Measurements from ENCODE around the gene LBH. TPM values are rescaled to one million over a fixed set of nuclear protein-coding genes. Genes with fewer than 3 reads are reported as not detected.
A peak's percentile ranks its signal among the peaks of the same experiment; 100 is the strongest.

LBH gene
- total RNA-seq: 133 TPM
- long read RNA-seq, transcript LBH-209 (2 exons, 510 nt): minor isoform, 5 of 81 reads
- long read RNA-seq, transcript LBH-201 (3 exons, 3,095 nt): major isoform, 58 of 81 reads
- long read RNA-seq, partial matches to known transcripts: 0 of 81 reads
- long read RNA-seq, other reads (novel, unspliced or antisense): 17 of 81 reads

- intact Hi-C loops (cut with DNase I): loop anchor here (5.0 kb wide), 2 partner anchors 71 to 206 kb away; no protein-coding TSS in a partner anchor
- DNase-seq (ENCODE audit: missing footprints): peak; percentile 92
- peak; percentile 83 for ATAC-seq
Measured at GRCh38 chr2:30231212-30231995, at the start of gene LBH. LBH (plus strand) TSS chr2:30231534; CDS start chr2:30231739, 205 bp downstream.

DNA sequence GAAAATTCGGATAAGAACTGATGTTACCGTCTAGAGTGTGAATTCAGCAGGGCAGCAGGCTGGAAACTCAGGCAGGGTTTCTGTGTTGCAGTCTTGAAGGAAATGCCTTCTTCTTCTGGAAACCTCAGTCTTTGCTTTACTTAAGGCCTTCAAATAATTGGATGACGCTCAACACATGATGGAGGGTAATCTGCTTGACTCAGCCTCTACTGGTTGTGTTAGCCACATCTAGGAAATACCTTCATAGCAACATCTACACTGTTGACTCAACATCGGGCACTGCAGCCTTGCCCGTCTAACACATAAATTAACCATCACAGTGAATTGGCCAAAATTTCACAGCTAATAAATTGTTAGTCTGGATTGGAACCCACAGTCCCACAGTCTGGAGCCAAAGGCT, 47.3 kb upstream of the LBH start:
- DNase-seq (ENCODE audit: missing footprints): no peak
- intact Hi-C loops (cut with DNase I): no loop called here
- ATAC-seq: no peak

- no peak for ATAC-seq
- intact Hi-C loops (cut with DNase I): no loop called here
Measured at GRCh38 chr2:30185178-30185577, 46.2 kb upstream of the LBH start.

GRCh38 chr2:30188292-30188691, 43.0 kb upstream of the LBH start:
- DNase-seq (ENCODE audit: missing footprints) (no peak), ATAC-seq (no peak)
- intact Hi-C loops (cut with DNase I): no loop called here

More at GRCh38 chr2:30185178-30185577, 46.2 kb upstream of the LBH start:
- no peak for DNase-seq (ENCODE audit: missing footprints)

- intact Hi-C loops (cut with DNase I): no loop called here
- ATAC-seq (no peak), DNase-seq (ENCODE audit: missing footprints) (no peak)
Measured at GRCh38 chr2:30190637-30191036, 40.7 kb upstream of the LBH start.

DNA sequence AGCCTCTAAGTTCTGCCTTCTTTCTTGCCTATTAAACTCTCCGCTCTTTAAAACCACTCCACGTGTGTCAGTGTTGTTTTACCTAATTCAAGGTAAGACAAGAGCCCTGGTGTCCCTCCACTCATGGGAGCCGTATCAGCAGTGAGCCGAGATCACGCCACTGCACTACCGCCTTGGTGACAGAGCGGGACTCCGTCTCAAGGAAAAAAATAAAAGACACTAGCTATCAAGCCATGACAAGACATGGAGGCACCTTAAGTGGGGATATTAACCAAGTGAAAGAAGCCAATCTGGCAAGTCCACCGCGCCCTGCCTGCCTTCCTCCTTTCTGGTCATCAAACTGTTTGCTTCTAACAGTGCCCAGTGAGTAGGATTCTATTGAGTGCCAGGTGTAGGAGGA, 40.2 kb upstream of the LBH start:
- no peak for ATAC-seq
- no peak for DNase-seq (ENCODE audit: missing footprints)
- intact Hi-C loops (cut with DNase I): no loop called here

- intact Hi-C loops (cut with DNase I): no loop called here
- ATAC-seq: no peak
Measured at GRCh38 chr2:30191819-30192271, 39.5 kb upstream of the LBH start.

GRCh38 chr2:30192314-30192713, 39.0 kb upstream of the LBH start:
- no peak for ATAC-seq
- intact Hi-C loops (cut with DNase I): no loop called here

More at GRCh38 chr2:30191819-30192271, 39.5 kb upstream of the LBH start:
- no peak for DNase-seq (ENCODE audit: missing footprints)

GRCh38 chr2:30193104-30193681, 38.1 kb upstream of the LBH start:
- intact Hi-C loops (cut with DNase I): no loop called here
- ATAC-seq: no peak

More at GRCh38 chr2:30192314-30192713, 39.0 kb upstream of the LBH start:
- no peak for DNase-seq (ENCODE audit: missing footprints)

GRCh38 chr2:30194421-30194820, 36.9 kb upstream of the LBH start:
- intact Hi-C loops (cut with DNase I): no loop called here
- no peak for DNase-seq (ENCODE audit: missing footprints)
- peak; percentile 42 for ATAC-seq

More at GRCh38 chr2:30193104-30193681, 38.1 kb upstream of the LBH start:
- no peak for DNase-seq (ENCODE audit: missing footprints)

DNA sequence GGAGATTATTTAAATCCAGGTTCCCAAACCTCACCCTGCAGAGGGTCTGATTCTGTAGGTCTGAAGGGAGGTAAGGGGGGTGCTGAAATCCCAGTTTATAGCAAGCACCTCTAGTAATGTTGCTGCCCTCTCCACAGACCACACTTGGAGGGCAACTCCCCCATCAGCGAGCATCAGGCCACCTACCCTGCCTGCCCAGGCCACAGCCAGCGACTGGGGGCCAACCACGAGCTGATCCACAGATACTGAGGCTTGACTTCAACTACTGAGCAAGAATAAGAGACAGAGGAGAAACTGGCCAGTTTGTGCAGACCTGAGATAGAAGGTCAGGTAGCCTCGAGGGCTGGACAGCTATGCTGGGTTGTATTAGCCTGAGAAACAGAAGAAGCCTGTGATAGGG, 36.3 kb upstream of the LBH start:
- intact Hi-C loops (cut with DNase I): no loop called here

GRCh38 chr2:30197570-30198192, 33.7 kb upstream of the LBH start:
- ATAC-seq: no peak
- intact Hi-C loops (cut with DNase I): no loop called here

More for the DNA sequence above, 36.3 kb upstream of the LBH start:
- ATAC-seq: no peak
- DNase-seq (ENCODE audit: missing footprints): no peak

GRCh38 chr2:30201990-30202389, 29.3 kb upstream of the LBH start:
- DNase-seq (ENCODE audit: missing footprints): peak; percentile 73

More at GRCh38 chr2:30197570-30198192, 33.7 kb upstream of the LBH start:
- DNase-seq (ENCODE audit: missing footprints): no peak

DNA sequence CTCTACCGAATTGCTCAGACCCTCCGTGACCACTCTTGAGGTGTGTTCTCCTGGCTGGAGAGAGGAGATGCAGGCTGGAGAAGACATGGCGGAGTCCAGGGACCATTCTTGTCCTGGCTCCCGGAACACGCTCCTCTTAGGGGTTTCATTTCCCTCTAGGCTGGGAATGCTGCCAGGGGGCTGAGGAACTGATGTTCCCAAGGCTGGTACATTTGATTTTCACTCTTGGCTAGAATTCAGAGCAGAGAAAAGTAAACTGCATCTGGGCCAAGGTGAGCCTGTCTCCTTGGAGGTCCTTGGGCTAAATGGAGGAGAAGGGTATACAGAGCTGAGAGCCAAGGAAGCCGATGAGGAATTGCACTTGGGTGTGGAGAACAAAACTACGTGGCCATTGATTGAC, 28.2 kb upstream of the LBH start:
- no peak for ATAC-seq
- intact Hi-C loops (cut with DNase I): no loop called here
- DNase-seq (ENCODE audit: missing footprints): no peak

More at GRCh38 chr2:30201990-30202389, 29.3 kb upstream of the LBH start:
- intact Hi-C loops (cut with DNase I): no loop called here
- peak; percentile 93 for ATAC-seq

DNA sequence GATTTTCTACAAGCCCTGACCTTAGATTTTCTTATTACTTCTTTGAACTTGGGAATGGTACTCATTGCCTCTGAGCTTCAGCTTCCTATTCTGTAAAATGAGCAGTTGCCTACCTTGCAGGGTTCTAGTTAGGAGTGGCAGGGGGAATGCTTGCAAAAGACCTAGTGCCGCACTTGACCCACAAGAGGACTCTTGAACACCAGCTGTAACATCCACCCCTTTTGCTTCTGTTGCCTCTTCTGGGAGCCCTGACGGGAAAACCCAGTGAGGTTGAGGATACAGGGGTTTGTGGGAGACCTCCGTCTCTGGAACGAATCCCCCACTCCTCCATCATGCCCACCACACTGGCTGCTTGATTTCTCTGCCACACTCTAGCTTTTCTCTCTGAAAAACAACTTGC, 27.1 kb upstream of the LBH start:
- intact Hi-C loops (cut with DNase I): no loop called here
- ATAC-seq (no peak), DNase-seq (ENCODE audit: missing footprints) (no peak)

DNA sequence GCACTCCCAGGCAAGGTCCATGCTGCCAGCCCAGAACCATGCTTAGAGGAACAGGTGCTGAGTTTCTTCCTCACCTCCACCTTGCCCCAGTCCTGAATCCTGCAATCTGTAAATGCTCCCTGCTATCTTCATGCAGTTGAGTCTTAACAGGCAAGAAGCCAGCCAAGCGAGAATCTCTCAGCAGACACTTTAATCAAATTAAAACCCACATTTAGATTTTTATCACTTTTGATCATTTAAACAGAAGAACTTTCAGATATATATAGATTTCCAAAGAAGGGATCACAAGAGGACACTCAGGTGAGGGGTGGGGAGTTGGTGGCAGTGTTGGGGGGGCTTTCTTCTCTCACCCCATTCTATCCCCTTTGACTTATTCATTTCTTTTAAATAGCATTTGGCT, 25.9 kb upstream of the LBH start:
- ATAC-seq: no peak
- DNase-seq (ENCODE audit: missing footprints): no peak
- intact Hi-C loops (cut with DNase I): loop anchor here (5.0 kb wide), 1 partner anchor 38 kb away; no protein-coding TSS in a partner anchor

GRCh38 chr2:30206461-30207430, 24.6 kb upstream of the LBH start:
- intact Hi-C loops (cut with DNase I): loop anchor here (5.0 kb wide), 1 partner anchor 39 kb away; no protein-coding TSS in a partner anchor
- ATAC-seq: no peak
- DNase-seq (ENCODE audit: missing footprints): no peak

DNA sequence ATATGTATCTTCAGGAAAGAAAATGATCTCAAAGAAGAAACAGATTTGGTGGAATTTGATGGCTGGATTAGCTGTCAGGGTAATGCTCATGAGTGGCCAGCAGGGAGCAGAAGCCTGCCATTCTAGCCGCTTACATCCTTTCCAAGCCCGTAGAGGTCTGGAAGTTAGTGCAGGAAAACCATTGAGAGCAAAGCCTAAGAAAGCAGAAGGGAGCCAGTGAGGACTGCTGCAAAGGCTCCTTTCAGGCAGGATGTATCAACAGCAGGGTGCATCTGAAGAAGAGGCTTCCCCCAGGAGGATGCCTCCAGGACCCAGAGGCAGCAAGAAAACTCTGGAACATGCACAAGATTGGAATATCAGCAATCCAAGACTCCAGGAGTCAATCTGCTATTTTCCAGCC, 22.9 kb upstream of the LBH start:
- intact Hi-C loops (cut with DNase I): loop anchor here (1.0 to 5.0 kb wide), 2 partner anchors 41 to 499 kb away; no protein-coding TSS in a partner anchor
- ATAC-seq: peak; percentile 90
- no peak for DNase-seq (ENCODE audit: missing footprints)
